Left lobe of liver (tissue), 2 donors: ENCODE data around the gene BOLL. TPM values are rescaled to one million over a fixed set of nuclear protein-coding genes. Genes with fewer than 3 reads are reported as not detected.
"Not testable (repeated sequence)": the region's sequence is repeated elsewhere in the genome, so short reads cannot be mapped to it uniquely, and the experiment has no call there.

Experiments used
- ATAC-seq: fragments of 200-7000 bp; cut with Tn5 transposase; one replicate; pipeline ENCODE4 v1.9.1; 2020; ENCODE audit warnings: mild to moderate bottlenecking, moderate library complexity
- DNase-seq: peaks from one replicate; pipeline ENCODE4 v3.0.0-alpha.2; 2020; ENCODE audit warnings: low spot score
- total RNA-seq: library from RNA; stranded (reverse); gene quantifications from one replicate; pipeline ENCODE4 v1.2.1, GENCODE V29; 2021
- donor health status: DM: no; HTN: no; CAD: no; lungs with moderate emphysema.
- donor health status: DM: no; HTN: yes; CAD: no.

The BOLL gene
- not detected for total RNA-seq

DNA sequence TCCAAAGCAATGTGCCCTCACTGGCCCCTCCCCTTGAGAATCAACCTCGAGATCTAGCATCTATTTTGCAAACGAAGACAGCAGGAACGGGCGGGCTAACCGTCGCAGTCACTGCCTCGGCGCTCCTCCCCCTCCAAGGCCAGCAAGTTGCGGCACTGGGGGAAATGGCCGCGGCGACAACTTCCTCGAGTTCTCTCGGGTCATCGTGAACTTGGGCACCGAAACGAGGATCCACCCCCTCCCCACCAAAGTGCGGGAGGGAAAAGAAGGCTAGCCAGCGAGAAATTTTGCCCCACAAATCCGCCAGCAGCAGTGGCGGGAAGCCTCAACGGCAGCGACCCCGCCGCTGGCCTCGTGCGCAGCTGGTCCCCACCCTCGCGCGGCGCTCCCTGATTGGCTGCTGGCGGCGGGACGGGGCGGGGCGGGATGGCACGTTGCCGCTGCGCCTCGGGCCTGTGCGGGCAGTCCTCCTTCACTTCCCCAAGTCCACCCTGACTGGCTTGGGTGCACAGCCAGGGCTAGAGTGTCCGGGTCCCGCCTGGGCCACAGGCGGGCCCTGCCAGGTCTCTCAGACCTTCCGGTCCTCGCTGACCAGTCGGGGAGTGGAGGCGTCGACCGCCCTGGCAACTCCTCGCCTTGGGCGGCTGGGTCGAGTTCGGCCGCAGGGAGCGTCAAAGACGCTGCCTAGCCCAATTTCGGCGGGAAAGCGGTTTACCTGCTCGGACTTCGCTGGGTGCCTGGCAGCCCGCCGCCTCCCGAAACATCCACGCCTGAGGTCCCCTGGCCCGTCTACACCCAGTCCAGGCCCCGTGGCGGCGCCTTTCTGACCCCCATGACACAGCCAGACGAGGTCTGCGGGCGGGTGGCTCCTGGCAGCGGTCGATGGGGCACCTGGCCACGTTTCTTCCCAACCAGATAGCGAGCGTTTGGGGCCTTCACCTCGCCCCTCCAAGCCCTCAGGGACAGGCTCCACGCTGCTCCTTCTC, at the start of gene BOLL:
Gene BOLL, minus strand, starts transcription at position 364 of the 986 bp plus-strand sequence. CDS start 3,469 bp downstream, outside the sequence.
- DNase-seq (no peak), ATAC-seq (no peak)

- DNase-seq, ATAC-seq: not testable (repeated sequence)
These were observed 49.7 kb upstream of the BOLL start for GRCh38 chr2:197834771-197835170.

GRCh38 chr2:197828464-197829135, 43.5 kb upstream of the BOLL start:
- no peak for ATAC-seq

DNA sequence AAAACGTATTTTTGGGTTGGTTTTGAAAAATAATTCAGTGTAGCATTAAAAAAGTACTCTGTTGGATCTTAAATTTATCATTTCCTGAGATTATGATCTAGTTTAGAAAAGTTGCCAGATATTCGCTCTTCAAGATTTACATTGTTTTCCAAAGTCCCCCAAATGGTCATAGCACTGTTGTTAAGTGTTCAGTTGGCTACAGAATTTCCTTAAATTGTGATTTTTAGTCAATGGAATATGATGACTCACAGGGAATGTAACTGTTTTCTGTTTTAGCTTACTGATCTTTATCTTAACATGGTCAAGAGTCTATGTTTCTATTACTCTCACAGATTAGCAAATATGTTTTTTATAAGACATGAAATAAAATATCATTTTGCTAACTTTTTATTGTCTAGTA, 42.5 kb upstream of the BOLL start:
- ATAC-seq, result no peak
- DNase-seq, result no peak

More at GRCh38 chr2:197828464-197829135, 43.5 kb upstream of the BOLL start:
- DNase-seq, result no peak

- ATAC-seq, result no peak
- no peak for DNase-seq
These were observed 37.2 kb upstream of the BOLL start for GRCh38 chr2:197822333-197822732.

GRCh38 chr2:197821550-197822289, 36.6 kb upstream of the BOLL start:
- DNase-seq (no peak), ATAC-seq (no peak)

DNA sequence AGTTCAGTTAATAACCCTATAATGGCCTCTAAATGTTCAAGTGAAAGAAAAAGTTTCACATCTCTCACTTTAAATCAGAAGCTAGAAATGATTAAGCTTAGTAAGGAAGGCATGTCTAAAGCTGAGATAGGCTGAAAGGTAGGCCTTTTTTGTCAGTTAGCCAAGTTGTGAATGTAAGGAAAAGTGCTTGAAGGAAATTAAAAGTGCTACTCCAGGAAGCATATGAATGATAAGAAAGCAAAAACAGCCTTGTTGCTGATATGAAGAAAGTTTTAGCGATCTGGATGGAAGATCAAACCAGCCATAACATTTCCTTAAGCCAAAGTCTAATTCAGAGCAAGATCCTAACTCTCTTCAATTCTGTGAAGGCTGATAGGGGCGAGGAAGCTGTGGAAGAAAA, 29.4 kb upstream of the BOLL start:
- ATAC-seq (no peak), DNase-seq (no peak)

GRCh38 chr2:197813093-197813787, 28.1 kb upstream of the BOLL start:
- ATAC-seq, result peak; percentile 66
- no peak for DNase-seq

GRCh38 chr2:197810491-197810890, 25.4 kb upstream of the BOLL start:
- no peak for DNase-seq
- no peak for ATAC-seq

DNA sequence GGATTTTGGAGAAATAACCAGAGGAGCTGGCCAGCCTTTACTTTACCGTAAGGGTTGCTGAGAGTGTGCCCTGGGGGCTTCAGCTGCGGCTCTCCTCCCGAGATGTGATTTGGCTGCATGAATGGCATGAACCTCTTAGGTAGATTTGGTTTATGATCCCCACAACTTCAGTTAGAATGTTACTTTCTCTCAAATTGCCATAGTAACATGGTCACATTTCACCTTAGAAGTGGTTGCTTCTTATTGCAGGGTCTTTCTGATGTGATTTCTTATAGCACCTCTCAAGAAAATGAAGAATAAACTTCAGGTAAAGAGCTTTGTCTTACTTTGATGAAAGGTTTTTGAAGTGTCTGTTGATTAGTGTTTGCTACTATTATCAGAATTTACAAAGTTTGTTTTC, 24.9 kb upstream of the BOLL start:
- ATAC-seq, result no peak

GRCh38 chr2:197809064-197809463, 23.9 kb upstream of the BOLL start:
- DNase-seq, result no peak
- ATAC-seq, result no peak

More for the DNA sequence above, 24.9 kb upstream of the BOLL start:
- DNase-seq, result no peak

DNA sequence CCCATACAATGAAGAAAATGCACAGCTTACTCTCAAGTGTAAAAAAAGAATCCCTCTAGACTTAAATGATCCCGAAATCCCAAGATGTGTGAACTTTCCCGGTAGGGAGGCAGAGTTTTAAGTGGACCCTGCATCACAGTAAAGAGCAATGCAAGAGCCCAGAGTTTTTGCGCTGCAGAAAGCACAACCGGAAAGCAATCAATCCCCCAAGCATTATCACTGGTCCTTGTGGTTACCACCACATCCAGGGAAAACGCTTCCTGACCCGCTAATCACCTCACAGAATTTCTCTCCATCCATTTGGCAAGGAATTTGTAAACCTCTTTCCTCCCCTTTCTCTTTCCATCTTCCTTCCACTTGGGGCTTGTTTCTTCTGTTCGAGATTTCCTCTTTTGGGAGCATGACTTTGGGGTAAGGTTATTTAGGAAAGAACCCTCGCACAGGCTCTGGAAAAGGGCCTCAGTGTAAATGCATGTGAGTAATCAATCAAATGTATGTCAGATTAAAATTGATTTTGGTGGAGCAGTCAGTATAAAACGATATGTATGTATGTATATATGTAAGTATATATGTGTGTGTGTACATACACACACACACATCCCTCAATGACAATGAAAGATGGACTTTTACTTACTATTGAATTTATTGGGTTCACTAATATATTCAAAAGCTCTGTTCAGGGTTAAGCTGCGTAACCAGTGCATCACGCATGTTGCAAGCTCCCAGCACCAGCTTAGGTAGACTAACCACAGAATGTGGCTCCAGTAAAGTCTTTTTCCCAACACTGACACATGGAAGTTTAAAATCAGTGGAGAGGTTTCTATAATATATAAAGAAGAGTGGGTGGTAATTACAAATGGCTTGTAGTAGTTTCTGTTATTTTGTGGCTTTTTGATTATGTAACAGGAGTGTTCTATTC, 20.9 kb upstream of the BOLL start:
- DNase-seq, result no peak
- ATAC-seq, result no peak

- peak; percentile 44 for ATAC-seq
- no peak for DNase-seq
These were observed 19.9 kb upstream of the BOLL start for GRCh38 chr2:197804758-197805714.

- ATAC-seq, result peak; percentile 95
- DNase-seq, result peak; percentile 90
These were observed 19.1 kb upstream of the BOLL start, which contains the start of gene PLCL1 for GRCh38 chr2:197804049-197804757. Gene PLCL1 (plus strand): TSS chr2:197804593.

GRCh38 chr2:197803033-197803444, 17.9 kb upstream of the BOLL start:
- DNase-seq (no peak), ATAC-seq (peak; percentile 60)

- no peak for ATAC-seq
These were observed 15.9 kb upstream of the BOLL start for GRCh38 chr2:197801033-197801432.

DNA sequence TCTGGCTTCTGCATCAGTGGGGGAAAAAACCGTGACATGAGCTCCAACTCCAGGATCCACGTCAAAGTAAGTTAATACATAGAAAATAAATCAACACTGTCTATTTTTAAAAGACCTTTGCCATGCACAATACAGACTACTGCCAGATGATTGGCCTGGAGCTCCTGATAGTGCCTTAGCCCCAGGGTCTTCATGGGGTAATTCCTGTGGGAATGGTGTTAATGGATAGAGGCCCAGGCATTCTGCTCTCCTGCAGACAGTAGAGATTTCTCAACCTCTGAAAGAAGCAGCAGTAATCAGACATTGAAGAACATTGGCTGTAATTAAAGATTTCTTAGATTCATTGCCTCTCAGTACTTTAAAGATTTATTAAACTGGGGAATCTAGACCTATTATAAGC, 15.0 kb upstream of the BOLL start:
- ATAC-seq (no peak), DNase-seq (no peak)

More at GRCh38 chr2:197801033-197801432, 15.9 kb upstream of the BOLL start:
- DNase-seq, result no peak
